ENCODE results near the gene SERPINB6.
"Not testable (repeated sequence)": the region's sequence is repeated elsewhere in the genome, so short reads cannot be mapped to it uniquely, and the experiment has no call there.

The SERPINB6 gene

DNA sequence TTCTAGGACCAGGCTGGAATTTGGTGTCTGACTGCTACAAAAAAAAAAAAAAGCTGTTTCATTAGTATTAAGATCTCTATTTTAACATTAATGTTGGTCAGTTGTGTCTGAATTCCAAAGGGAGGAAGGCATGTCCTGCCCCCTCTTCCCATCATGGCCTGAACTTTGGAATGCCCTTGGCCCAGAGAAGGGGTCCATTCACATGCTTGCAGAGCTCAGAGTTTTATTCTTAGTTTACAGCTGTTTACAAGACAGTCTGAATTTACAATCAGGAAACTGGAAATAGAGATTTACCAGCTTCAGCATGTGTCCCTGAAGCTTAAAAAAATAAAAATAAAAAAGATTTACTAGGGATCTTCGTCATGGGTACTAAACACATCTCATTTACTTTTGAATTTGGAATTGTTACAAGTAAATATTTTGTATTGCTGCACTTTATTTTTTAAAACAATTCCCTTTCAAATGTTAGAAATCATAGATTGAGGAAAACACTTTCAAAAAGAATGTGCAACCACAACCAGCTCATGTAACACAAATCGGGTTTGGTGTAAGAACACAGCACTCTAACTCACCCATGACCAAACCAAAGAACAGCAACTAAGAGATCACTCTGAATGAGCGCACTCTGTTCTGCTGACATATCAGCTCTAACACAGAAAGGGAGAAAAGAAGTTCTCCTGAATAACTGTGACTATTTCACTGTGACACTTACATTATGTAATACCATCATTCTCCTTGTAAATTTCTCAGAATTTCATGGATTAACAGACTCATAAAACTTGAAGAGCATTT lies 6.6 kb upstream of the SERPINB6 start:
- DNase-seq (ENCODE audit: low read depth in 2 of 2, low spot score in 1 of 2) = no peak

DNA sequence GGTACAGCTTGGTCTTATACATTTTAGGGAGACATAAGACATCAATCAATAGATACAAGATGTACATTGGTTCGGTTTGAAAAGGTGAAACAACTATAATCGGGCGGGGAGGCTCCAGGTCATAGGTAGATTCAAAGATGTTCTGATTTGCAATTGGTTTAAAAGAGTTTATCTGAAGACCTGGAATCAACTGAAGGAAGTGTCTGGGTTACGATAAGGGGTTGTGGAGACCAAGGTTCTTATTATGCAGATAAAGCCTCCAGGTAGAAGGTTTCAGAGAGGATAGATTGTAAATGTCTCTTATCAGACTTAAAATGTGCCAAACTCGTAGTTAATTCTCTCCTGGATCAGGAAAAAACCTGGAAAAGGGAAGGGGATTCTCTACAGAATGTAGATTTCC lies 5.9 kb upstream of the SERPINB6 start:
- no peak for DNase-seq (ENCODE audit: low read depth in 2 of 2, low spot score in 1 of 2)

DNA sequence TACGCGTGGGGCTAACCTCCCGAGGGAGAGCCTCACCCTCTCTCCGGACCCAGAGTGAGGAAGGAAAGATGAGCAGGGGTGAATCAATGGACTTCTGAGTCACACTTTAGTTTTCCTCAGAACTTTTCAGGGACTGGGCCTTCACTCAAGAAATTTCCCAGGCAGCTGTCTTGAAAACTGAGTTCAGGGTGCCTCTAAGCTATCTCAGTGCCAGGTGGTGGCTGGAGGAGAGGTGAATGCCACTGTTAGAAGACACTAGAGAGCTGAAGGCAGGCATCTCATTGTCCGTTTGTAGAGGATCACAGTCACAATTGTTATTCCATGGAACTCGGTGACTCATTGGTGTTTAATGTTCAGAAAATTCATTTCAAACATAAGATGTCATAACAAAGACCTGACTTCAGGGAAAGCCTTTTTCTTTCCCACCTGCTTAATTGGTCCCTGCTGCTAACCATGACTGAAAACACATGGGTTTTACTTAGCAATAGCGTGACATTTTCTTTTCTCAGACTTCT lies 5.3 kb upstream of the SERPINB6 start:
- no peak for DNase-seq (ENCODE audit: low read depth in 2 of 2, low spot score in 1 of 2)

DNA sequence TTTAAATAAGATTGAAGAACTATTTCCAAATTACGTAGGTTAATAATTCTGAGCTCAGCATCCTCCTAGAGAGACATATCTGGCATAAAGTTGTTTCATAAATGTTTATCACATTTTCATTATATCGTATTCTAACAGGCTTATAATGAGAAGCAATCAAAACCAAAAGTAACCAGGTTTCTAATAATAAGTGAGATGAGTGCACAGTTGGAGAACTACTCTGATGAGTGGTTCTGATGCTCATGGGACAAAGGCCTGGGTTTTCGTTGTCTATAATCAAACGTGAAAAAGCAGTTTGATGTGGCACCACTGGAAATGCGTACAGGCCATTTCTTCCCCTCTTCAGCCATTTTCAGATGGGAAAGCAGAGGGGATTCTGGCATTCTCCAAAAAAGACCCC lies 4.7 kb upstream of the SERPINB6 start:
- no peak for DNase-seq (ENCODE audit: low read depth in 2 of 2, low spot score in 1 of 2)

DNA sequence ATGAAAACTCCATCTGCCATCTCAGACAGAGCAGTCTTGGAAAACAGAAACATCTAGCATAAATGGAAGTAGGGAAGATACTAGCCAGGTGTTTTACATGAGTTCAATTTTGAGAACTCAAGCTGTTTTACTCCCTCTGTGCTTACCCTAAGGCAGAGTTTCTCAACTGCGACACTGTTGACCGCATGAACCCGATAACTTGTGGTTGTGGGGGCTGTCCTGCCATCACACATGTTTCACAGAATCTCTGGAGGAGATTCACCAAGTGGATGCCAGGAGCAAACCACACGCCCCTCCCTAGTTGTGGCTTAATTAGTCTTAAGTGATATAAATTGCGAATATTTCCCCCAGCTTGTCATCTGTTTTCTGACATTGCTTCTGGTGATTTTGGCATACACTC lies 2.3 kb upstream of the SERPINB6 start:
- DNase-seq (ENCODE audit: low read depth in 2 of 2, low spot score in 1 of 2) = no peak

DNA sequence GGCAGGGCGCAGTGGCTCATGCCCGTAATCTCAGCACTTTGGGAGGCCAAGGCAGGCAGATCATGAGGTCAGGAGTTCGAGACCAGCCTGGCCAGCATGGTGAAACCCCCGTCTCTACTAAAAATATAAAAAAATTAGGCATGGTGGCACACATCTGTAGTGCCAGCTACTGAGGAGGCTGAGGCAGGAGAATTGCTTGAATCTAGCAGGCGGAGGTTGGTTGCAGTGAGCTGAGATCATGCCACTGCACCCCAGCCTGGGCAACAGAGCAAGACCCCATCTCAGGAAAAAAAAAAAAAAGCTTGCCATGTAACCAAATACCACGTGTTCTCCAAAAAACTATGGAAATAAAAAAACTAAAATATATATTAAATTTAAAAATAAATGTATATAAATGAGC lies 1.8 kb upstream of the SERPINB6 start:
- DNase-seq (ENCODE audit: low read depth in 2 of 2, low spot score in 1 of 2) = not testable (repeated sequence)

DNA sequence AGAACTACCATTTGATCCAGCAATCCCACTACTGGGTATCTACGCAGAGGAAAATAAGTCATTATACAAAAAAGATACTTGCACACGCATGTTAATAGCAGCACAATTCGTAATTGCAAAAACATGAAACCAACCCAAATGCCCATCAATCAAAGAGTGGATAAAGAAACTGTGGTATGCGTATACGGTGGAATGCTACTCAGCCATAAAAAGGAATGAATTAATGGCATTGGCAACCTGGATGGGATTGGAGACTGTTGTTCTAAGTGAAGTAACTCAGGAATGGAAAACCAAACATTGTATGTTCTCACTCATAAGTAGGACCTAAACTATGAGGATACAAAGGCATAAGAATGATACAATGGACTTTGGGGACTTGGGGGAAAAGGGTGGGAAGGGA lies 1.3 kb upstream of the SERPINB6 start:
- DNase-seq (ENCODE audit: low read depth in 2 of 2, low spot score in 1 of 2) = not testable (repeated sequence)

DNA sequence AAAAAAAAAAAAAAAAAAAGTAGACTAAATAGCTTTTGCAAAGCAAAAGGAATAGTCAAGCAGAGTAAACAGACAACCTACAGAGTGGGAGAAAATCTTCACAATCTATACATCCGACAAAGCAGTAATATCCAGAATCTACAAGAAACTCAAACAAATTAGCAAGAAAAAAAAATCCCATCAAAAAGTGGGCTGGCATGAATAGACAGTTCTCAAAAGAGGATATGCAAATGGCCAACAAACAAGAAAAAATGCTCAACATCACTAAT lies 786 bp upstream of the SERPINB6 start:
- not testable (repeated sequence) for DNase-seq (ENCODE audit: low read depth in 2 of 2, low spot score in 1 of 2)

DNA sequence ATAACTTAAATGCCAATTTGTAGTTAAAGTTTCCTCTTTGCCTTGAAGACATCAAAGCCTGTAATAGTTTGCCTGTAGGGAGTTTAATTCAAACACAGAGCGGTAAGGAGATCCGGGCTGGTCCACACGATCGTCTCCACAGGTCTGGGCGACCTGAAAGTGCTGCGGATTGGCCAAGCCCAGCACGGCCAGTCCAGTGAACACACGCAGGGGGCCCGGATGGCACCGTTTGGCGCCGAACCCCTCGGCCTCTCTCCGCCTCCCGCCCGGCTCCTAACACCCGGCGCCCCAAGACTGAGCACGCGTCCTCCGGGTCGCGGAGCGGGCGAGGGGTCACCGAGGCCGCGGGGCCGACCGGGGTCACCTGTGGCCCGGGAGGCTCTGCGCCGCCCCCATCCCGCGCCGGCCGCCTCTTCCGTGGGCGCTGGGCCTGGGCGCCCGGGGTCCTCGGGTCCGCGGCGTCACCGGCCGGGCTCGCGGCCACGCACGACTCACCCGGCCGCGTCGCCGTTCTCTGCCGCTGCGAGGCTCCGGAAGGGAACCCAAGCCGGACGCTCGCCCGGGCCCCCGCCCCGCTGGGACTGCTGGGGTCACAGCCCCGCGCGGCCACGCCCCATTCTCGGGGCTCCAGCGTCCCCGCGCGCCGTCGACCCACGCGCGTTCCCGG lies 481 bp downstream of the SERPINB6 start:
- no peak for DNase-seq (ENCODE audit: low read depth in 2 of 2, low spot score in 1 of 2)

DNA sequence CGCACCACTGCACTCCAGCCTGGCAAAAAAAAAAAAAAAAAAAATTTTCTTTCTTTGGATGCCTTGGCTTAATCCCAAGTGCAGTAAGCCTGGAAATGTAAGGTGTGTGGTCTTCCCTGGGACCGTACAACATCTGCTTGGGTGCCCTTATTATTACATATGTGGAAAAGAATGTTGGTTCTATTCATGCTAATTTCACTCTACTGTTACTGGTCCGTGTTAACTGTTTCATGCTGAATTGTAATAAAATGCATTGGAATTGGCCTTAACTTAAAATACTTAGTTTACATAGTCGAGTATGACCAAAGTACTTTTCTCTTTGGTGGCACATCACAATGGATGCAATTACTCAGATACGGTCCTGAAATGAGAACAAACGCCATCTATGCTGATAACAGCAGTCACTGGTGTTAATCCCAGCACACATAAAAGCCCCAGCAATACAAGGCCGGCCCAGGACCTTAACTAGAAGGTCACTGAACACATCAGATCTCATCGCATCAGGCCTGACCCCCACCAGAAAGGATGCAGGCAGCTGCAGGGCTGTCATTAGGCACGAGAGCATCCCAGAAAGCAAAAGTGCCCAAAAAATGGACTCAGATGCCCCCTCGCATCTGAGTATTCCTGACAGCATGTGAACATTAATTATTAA lies 1.2 kb downstream of the SERPINB6 start:
- DNase-seq (ENCODE audit: low read depth in 2 of 2, low spot score in 1 of 2) = no peak

DNA sequence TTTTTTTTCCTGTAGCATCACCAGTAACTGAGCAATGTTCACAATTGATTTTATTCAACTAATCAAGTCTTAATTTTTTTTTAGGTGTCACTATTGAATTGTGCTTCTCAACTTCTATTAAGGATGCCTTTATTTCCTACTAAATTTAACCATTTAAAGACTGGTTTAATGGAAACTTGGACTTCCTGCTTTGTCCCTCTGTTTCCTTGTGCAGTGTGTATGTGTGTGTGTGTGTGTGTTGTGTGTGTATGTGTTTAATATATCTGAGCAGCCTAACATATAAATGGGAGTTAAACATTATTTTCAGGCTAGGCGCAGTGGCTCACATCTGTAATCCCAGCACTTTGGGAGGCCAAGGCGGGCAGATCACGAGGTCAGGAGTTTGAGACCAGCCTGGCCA lies 1.8 kb downstream of the SERPINB6 start:
- DNase-seq (ENCODE audit: low read depth in 2 of 2, low spot score in 1 of 2) = no peak

DNA sequence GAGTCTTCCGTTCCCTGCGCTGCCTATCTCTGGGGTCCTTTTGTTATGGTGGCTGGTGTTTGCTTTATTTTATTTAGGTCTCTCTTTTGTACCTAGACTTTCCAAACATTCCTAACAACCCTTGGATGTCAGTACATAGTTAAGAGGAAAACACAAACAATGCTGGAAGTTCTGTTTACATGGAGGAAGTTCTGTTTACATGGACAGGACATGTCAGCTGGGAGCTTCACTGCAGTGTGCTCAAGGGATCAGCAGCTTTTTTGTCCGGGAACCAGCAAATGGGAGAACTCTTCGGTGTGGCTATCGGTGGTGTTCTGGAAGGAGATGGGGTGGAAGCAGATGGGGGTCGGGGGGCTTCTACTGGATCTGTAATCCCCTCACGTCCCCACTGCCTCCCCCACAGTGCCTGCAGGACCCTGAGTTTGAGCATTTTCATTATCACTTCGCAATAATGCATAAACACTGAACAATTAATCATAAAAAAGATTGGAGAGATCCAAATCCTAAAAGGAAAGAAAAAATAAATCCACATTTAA lies 2.7 kb downstream of the SERPINB6 start:
- no peak for DNase-seq (ENCODE audit: low read depth in 2 of 2, low spot score in 1 of 2)

DNA sequence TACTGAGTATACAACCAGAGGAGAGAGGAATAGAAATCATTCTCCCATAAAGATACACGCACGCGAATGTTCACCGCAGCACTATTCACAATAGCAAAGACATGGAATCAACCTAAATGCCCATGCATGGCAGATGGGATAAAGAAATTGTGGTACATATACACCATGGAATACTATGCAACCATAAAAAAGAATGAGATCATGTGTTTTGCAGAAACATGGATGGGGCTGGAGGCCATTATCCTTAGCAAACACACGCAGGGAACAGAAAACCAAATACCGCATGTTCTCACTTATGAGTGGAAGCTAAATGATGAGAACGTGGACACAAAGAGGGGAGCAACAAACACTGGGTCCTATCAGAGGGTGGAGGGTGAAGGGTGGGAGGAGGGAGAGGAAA lies 3.4 kb downstream of the SERPINB6 start:
- DNase-seq (ENCODE audit: low read depth in 2 of 2, low spot score in 1 of 2) = no peak

DNA sequence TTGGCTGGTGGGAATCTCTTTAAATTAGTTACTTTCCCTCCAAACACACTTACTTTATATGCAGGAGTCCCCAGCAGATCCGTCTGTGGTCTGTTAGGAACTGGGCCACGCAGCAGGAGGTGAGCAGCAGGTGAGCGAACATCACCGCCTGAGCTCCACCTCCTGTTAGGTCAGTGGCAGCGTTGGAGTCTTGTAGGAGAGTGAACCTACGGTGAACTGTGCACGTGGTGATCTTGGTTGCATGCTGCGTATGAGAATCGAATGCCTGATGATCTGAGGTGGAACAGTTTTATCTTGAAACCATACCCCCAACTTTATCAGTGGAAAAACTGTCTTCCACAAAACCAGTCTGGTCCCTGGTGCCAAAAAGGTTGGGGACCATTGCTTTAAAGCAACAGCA lies 5.0 kb downstream of the SERPINB6 start:
- no peak for DNase-seq (ENCODE audit: low read depth in 2 of 2, low spot score in 1 of 2)

DNA sequence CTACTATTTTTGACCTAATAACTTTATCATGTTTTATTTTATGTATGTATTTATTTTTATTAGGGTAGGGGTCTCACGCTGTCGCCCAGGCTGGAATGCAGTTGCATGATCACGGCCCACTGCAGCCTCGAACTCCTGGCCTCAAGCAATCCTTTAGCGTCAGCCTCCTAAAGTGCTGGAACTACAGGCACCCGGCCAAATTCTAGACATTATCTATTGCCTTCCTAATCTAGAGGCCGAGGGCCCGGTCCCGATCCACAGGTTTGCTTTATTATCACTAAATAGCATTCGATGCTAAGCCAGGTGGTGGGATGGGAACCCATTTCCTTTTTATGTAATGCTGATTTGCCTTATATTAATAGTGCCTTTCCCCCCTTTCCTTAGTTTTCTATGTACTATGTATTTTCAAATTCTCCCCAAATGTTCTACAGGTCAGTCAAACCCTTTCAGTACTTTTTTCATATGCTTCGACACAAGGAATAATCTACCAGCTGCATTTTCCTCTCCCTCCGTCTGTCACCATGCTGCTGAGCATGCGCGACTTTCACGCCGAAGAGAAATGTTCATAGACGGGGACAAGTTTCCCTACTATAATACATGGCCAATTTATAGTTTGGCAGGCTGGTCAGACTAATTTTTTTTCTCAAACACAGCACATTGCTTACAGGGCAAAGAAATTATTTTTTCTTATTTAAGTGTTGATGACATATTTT lies 6.4 kb downstream of the SERPINB6 start:
- no peak for DNase-seq (ENCODE audit: low read depth in 2 of 2, low spot score in 1 of 2)

DNA sequence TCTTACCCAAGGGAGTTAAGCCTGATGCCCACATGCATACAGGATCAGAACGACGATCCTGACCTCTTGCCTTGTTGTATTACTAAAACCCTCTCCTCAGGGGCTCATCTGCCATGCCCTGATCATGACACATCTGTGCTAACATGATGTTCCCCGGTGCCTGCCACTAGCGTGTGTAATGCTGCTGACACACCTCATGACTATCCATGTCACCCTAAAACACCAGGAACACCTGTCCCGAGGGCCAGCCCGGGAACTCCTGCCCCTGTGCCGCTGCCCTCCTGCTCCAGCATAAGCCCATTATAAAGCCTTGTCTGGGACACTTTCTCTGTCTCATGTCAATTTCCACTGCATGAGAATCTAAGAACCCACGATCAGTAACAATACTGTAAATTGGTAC lies 7.6 kb downstream of the SERPINB6 start:
- no peak for DNase-seq (ENCODE audit: low read depth in 2 of 2, low spot score in 1 of 2)

DNA sequence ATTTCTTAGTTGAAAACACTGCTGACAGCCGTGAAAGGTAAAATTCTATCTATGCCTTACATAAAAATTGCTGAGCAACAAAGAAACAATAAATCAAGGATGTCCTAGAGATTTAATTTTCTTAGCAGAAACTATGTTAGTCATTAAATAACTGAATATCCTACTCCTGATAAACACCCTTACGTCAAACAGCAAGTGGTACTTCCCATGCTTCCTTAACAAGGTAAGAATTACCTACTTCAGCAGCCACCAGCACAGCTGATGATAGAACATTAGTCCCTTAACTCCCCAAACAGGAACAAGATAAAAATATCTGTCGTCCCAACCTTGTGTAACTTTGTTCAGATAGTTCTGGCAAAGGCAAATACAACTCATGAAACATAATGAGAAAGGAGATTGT lies 8.7 kb downstream of the SERPINB6 start:
- DNase-seq (ENCODE audit: low read depth in 2 of 2, low spot score in 1 of 2) = no peak

DNA sequence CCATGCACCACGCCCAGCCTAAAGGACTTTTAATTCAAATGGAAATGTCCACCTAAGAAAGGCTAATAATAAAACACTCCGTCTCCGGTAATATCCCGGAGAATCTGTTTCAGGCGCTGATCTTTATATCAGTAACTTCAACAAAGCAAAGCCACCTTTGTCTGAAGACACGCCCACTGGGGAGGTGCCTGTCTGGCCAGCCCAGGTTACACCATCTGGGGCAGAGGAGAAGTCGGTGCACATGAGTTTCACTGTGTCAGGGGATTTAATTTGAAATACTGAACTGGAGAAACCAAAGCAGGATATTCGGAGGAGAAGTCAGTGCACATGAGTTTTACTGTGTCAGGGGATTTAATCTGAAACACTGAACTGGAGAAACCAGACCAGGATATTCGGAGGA lies 9.4 kb downstream of the SERPINB6 start:
- DNase-seq (ENCODE audit: low read depth in 2 of 2, low spot score in 1 of 2) = no peak

DNA sequence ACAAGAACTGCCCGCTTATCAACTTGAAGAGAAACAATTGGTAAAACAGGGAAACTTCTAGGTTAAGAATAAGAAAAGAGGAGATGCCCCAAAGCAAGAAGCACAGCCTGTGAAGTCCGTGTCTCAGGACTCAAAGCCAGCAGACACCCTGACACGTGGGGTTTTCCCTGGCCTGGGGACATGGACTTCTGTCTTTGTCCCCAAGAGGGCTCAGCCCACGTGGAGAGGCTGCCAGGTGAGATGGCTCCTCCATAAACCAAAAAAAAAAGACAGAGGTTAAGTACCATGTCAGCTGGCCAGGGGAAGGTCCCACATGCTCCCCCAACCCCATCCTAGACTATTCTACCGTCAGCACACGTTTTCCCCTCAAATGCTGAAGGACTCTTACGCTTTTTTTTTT lies 9.9 kb downstream of the SERPINB6 start:
- no peak for DNase-seq (ENCODE audit: low read depth in 2 of 2, low spot score in 1 of 2)

DNA sequence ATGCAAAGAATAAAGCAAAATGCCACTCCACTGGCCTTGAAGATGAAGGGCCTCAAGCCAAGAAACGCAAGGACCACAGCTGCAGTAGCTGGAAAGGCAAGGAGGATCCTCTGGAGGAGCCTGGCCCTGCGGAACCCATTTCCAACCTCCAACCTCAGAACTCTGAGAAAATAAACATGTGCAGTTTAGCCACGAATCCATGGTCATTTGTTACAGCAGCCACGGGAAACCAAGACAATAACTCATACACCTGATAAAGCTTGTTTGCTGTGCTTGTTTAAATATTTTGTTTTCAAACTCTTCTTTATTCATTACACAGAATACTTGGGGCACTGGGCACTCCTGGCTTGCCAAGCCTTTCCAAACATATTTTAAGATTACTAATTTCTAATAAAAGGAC lies 10.4 kb downstream of the SERPINB6 start:
- no peak for DNase-seq (ENCODE audit: low read depth in 2 of 2, low spot score in 1 of 2)

DNA sequence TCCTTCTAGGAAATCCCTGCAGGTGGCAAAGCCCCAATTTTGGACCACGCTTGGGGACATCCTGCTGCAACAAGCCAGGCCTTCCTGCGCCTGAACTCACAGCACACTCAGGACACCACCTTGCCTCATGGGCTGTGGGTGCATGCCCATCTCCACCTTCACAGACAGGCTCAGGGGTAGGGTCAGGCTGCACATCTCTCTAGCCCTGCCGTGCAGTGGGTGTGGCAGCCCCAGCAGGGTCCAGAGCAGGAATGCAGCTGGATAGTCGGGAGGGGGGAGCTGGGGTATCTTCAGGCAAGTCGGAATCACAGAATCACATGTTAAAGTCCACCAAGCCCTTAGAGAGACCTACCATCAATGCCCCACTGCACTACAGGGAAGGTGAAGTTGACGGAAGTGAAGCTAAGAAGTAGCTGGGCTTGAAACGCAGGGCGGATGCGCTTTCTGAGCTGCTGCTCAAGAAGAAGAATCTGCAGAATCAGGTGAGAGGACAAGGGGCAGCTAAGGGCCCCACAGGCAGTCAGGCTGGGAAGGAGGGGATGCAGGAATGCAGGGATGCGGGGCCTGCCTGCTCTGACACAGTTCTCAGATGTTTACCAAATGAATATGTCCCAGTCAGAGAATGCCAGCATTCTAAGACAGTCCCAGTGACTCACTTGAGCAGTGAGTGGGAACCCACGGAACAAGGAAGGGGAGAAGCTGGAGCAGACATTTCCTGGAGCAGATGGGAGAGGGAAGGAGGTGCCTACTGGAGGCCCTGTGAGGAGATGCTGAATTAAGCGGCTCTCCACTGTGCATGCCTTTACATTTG lies 11.3 kb downstream of the SERPINB6 start:
- DNase-seq (ENCODE audit: low read depth in 2 of 2, low spot score in 1 of 2) = no peak

Data from stimulated activated CD8-positive, alpha-beta memory T cell treated with anti-CD3 and anti-CD28 coated beads, Interleukin-4, amount 100 ng/mL, for 4 hours (primary cell).